ENCODE results near the gene GRM5.
"Not testable (repeated sequence)": the region's sequence is repeated elsewhere in the genome, so short reads cannot be mapped to it uniquely, and the experiment has no call there.

The GRM5 gene

DNA sequence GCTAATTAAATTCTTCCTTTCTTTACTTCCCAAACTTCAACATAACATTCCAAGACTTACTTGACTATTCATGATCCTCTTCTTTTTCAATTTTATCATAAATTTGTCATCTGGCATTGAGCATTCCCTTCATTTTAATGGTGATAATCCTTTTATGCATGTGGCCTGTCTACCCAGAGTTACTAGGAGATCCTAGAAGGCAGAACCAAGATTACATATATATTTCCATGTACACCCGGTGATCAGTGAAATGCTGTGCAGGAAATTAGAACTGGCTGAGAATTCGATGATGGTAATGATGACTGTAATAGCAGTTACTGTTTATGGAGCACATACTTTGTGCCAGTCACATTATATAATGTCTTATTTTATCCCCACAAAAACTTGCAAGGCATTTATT, 104.2 kb downstream of the GRM5 start:
- DNase-seq, result not testable (repeated sequence)

- DNase-seq, result not testable (repeated sequence)
These were observed 105.9 kb downstream of the GRM5 start for GRCh38 chr11:88959857-88960256.

DNA sequence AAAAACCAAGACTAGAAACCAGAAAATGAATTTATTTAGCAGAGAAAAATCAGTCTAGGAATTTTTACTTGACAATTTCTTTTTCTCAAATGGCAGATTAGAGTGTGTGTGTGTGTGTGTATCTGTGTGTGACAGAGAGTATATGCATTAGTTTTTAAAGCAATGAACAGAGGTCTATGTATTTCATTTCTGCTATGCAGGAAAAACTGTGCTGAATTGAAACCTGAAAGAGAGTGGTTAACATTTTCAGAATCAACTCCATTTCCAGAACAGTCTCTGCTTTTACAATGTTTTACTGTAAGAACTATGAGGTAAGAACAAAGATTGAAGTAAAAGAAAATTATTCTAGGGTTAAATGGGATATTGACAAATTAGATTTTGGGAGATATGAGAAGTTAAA, 114.8 kb downstream of the GRM5 start:
- no peak for DNase-seq

DNA sequence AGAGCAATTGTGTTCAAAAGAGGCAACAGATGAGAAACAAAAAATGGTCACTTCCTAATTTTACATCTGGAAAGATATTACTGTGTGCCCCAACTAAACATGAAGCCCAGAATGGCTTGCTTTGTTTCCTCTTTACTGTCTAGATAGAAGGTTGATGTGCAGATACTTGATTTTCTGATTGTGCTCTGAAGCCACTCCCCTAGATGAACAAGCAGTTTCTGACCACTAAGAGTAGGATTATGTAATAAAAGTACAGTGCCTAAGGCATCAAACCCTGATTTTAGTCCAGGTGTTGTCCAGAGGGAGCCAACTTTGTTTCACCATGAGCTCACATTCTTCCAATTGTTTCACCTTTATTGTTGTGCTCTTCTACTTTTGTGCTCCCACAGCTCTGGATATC, 116.9 kb downstream of the GRM5 start:
- not testable (repeated sequence) for DNase-seq

- DNase-seq, result not testable (repeated sequence)
These were observed 117.8 kb downstream of the GRM5 start for GRCh38 chr11:88947843-88948572.

- not testable (repeated sequence) for DNase-seq
These were observed 136.1 kb downstream of the GRM5 start for GRCh38 chr11:88929665-88930064.

- not testable (repeated sequence) for DNase-seq
These were observed 148.7 kb downstream of the GRM5 start for GRCh38 chr11:88917065-88917464.

- no peak for DNase-seq
These were observed 156.3 kb downstream of the GRM5 start for GRCh38 chr11:88909500-88909899.

DNA sequence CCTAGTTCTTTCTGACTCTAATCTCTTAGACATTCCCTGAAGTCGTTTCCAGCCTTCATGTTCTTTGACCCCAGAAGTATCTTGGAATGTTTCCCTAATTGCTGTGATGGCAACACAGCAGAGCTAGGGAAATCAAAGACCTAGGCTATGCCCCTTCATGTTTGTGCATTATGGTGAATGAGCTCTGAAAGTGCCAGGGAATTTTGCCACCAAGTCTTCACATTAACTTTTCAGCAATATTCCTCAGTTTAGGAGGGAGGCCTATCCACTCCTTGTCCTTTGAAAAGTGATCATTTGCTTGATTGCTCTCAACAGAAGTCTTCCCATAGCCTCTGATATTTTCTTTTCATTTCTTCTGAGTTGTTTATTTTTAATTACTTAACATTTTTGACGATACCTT, 164.3 kb downstream of the GRM5 start:
- not testable (repeated sequence) for DNase-seq

DNA sequence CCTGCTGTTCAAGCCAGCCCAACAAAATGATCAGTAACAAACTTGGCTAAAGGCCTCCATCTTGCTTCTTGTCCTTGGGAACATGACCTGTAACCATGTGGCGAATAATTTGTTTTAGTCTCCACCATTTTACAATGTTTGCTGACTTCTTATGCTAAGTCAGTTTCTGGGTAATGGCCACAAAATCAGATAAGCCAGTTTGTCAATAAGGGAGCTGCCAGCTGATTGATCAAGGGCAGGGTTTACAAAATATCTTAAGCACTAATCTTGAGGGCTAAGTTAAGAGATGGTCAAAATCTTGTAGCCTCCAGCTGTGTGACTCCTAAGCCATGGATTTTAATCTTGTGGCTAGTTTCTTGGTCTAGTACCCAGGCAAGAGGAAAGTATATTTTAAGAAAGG, 176.9 kb downstream of the GRM5 start:
- DNase-seq, result not testable (repeated sequence)

- DNase-seq, result peak; percentile 43
These were observed 179.0 kb downstream of the GRM5 start for GRCh38 chr11:88886796-88887195.

GRCh38 chr11:88882800-88883199, 183.0 kb downstream of the GRM5 start:
- not testable (repeated sequence) for DNase-seq

DNA sequence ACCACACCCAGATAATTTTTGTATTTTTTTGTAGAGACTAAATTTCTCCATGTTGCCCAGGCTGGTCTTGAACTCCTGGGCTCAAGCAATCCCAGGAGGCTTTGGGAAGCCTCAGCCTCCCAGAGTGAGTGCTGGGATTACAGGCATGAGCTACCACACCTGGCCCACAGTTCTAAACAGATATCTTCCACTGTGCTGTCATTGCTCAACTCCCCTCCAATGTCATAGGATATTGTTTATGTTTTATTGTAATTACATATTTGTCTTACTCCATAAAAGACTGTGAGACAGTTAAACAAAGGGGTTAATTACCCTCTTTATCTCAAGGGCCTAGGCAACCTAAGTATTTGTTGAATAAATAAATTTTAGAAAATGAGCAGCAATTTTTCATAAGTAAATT, 204.2 kb downstream of the GRM5 start:
- no peak for DNase-seq

- DNase-seq, result not testable (repeated sequence)
These were observed 205.4 kb downstream of the GRM5 start for GRCh38 chr11:88860431-88860830.

GRCh38 chr11:88853963-88854362, 211.8 kb downstream of the GRM5 start:
- not testable (repeated sequence) for DNase-seq

DNA sequence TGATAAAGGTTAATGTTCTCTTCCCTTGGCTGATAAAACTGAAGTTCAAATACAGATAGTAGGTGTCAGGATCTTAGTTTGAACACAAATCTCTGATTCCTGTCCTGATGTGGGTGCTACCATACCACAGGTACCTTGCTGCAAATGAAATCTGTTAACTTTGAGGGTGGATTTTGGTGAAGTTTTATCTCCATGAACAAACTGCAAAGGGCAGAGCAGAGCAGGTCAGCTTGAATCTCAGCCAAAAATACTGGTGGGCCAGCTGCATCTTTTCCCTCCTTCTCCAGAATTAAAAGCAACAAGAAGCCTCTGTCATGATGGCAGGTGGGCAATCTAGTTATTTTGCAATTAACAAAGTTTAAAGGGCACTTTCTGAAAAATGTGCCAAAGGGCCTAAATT, 214.2 kb downstream of the GRM5 start:
- not testable (repeated sequence) for DNase-seq

DNA sequence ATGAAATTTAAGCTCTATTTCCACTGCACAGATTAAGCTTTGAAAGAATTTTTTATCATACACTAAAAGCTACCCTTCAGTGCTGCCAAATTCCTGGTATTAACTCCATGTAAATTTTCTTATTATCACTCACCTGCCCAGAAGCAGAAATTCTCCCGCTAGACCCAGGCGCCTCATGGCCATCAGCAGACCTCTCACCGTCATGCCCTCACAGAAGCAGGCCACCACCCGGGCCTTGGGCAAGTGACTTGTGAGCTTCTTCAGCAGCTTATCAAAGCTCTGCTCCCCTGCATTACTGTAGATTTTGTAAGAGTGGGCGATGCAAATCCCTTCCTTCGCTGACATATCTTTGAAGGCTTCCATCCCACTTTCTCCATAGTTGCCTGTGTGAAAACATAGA, 216.0 kb downstream of the GRM5 start:
- not testable (repeated sequence) for DNase-seq

- DNase-seq, result no peak
These were observed 216.4 kb downstream of the GRM5 start for GRCh38 chr11:88849368-88849767.

DNA sequence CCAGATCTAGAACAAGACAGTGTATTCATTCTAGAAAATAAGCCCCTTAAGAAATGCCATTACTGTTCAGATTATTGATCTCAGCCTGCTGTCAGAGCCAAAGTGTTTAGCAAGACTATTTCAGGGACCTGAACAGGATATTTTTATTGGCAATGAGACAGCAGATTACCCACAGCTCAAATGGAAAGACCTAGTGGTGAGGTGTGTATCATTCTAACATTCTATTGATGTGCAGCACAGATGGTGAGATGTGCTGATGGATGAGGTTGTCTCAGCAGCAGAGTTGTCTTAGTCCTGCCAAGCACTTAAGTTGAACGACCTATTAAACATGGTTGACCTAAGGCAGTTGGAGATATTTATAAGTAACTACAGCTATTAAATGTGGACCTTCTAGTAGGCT, 219.5 kb downstream of the GRM5 start:
- not testable (repeated sequence) for DNase-seq

GRCh38 chr11:88844941-88845340, 220.8 kb downstream of the GRM5 start:
- not testable (repeated sequence) for DNase-seq

- not testable (repeated sequence) for DNase-seq
These were observed 221.9 kb downstream of the GRM5 start for GRCh38 chr11:88843766-88844426.

DNA sequence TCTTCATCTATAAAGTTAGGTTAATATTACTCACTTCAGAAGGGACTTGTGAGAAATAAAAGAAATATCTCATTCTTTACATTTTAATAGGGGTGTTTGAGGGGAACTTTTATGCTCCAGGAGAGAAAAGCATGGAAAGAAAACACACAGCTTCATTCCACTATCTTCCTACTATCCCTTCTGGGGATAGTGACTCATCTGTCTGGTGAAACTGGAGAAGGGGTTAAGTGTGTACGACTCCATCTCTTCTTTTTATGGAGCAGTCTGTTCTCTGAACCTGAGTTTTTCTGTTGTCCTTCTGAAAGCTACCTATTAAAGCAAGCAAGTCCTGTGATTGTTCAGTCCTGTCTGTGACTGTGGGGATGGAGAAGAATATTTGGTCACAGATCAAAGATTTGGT, 227.6 kb downstream of the GRM5 start:
- not testable (repeated sequence) for DNase-seq

- not testable (repeated sequence) for DNase-seq
These were observed 230.1 kb downstream of the GRM5 start for GRCh38 chr11:88835709-88836108.

GRCh38 chr11:88831303-88831890, 234.4 kb downstream of the GRM5 start:
- no peak for DNase-seq

Measured in stimulated activated CD8-positive, alpha-beta memory T cell treated with anti-CD3 and anti-CD28 coated beads, Interleukin-4, amount 100 ng/mL, for 48 hours (primary cell).